ENCODE measurements around the gene SPTBN2. TPM values are rescaled to one million over a fixed set of nuclear protein-coding genes. Genes with fewer than 3 reads are reported as not detected.

Gene SPTBN2
- total and polyA plus RNA-seq, 2 donors (not counting 3 experiments of a cell fraction or from before 2014, with no cell fraction given), result 3.8 to 19.8 TPM

GRCh38 chr11:66653123-66653522 lies 75.9 kb downstream of the SPTBN2 start:
- no peak overlapping the region for H3K27ac ChIP-seq (ENCODE audit: insufficient read depth, low read depth, low read length)
- TF ChIP-seq POLR2AphosphoS5 (IDR thresholded peaks at IDR 0.05; ENCODE audit: insufficient read depth, low read depth, low read length) (no peak), POLR2A (IDR thresholded peaks at IDR 0.05; ENCODE audit: low read depth, low read length) (no peak), GATA2 (IDR thresholded peaks at IDR 0.05; ENCODE audit: insufficient read depth, insufficient read length, low read depth, low read length) (no peak), JUN (IDR thresholded peaks at IDR 0.05; ENCODE audit: borderline replicate concordance, insufficient read depth, insufficient read length, low read depth) (no peak), EZH2 (IDR thresholded peaks at IDR 0.05; ENCODE audit: borderline replicate concordance, low read depth, low read length, severe bottlenecking) (no peak), FOS (IDR thresholded peaks at IDR 0.05; ENCODE audit: borderline replicate concordance, insufficient read depth, low read length) (no peak), CTCF (IDR thresholded peaks at IDR 0.05; ENCODE audit: extremely low read depth in 1 of 2, insufficient read depth in 1 of 2, low read depth in 1 of 2, low read length in 2 of 2) (no peak), MAX (IDR thresholded peaks at IDR 0.05; ENCODE audit: insufficient read depth, insufficient read length) (no peak), MYC (IDR thresholded peaks at IDR 0.05; ENCODE audit: low read depth, low read length) (no peak)
- ChIA-PET CTCF (interaction anchor here (0.7 to 1.1 kb wide), 3 partner anchors 15 to 73 kb away, joined by 3 to 4 read pairs (median 3); partner anchors contain the start of gene RBM4), POLR2A (interaction anchor here (1.3 kb wide), 1 partner anchor 15 kb away, joined by 3 read pairs; no protein-coding TSS in a partner anchor)
- no TSS peak for BruUV-seq (replicated peaks)
- H3K4me1 ChIP-seq (ENCODE audit: control insufficient read depth, extremely low read depth, insufficient read depth, low read length), result no peaks in the 10 kb centered on the region
- no peak for FAIRE-seq
- intact Hi-C loops (cut with micrococcal nuclease), result no loop called here
- H3K36me3 ChIP-seq (ENCODE audit: control insufficient read depth in 2 of 2, extremely low read depth in 1 of 2, insufficient read depth in 2 of 2, low read length in 2 of 2), result peaks cover 5 to 9% of the 10 kb centered on the region in 2 experiments
- no peaks in the 10 kb centered on the region for H3K27me3 ChIP-seq (ENCODE audit: control insufficient read depth in 2 of 2, insufficient read depth in 2 of 2, low read length in 2 of 2)
- no peak overlapping the region for H3K4me3 ChIP-seq (replicated peaks in 1 of 3; ENCODE audit: insufficient read depth in 1 of 3, low read depth in 1 of 3, low read length in 3 of 3)
- H3K9me1 ChIP-seq (replicated peaks; ENCODE audit: control insufficient read depth, extremely low read depth, insufficient read depth, low read length), result no peaks in the 10 kb centered on the region
- no peak overlapping the region for H3K9ac ChIP-seq (replicated peaks; ENCODE audit: extremely low read depth, insufficient read depth, low read length)
- H3K79me2 ChIP-seq (ENCODE audit: control insufficient read depth, insufficient read depth, low read length), result peaks cover 38% of the 10 kb centered on the region
- H3K9me3 ChIP-seq (replicated peaks; ENCODE audit: control insufficient read depth, insufficient read depth, low read length), result no peaks in the 10 kb centered on the region
- peaks cover 6% of the 10 kb centered on the region for H4K20me1 ChIP-seq (replicated peaks; ENCODE audit: control insufficient read depth, extremely low read depth, insufficient read depth, low read length)
- DNase-seq (ENCODE audit: low read depth, low spot score), result no peak
- H3K4me2 ChIP-seq (ENCODE audit: insufficient read depth, low read length), result no peak overlapping the region
- no peak overlapping the region for H2AFZ ChIP-seq (ENCODE audit: low read depth, low read length)
- dilution Hi-C loops (cut with MboI; ENCODE audit: extremely low pct_ligation_motif_present, low sequenced_read_pairs), result no loop called here

Measured in endothelial cell of umbilical vein (primary cell).